Naive thymus-derived CD4-positive, alpha-beta T cell (primary cell): ENCODE results near the gene CHRM5. TPM values are rescaled to one million over a fixed set of nuclear protein-coding genes. Genes with fewer than 3 reads are reported as not detected.
"Not testable (repeated sequence)": the region's sequence is repeated elsewhere in the genome, so short reads cannot be mapped to it uniquely, and the experiment has no call there.

Experiments used
- ATAC-seq: fragments of 150-1000 bp; cut with Tn5 transposase; 2 replicates; pipeline ENCODE4 v1.10.0; 2021; ENCODE audit warnings: mild to moderate bottlenecking, moderate library complexity
- CTCF ChIA-PET: fragments of 350-600 bp; sonication (Branson Sonifier 250); formaldehyde crosslinking; loops from one replicate; lab custom pipeline; 2021; ENCODE audit warnings: antibody characterized with exemption; lab: Charles Lee
- POLR2A ChIA-PET: fragments of 350-600 bp; sonication (Branson Sonifier 250); formaldehyde crosslinking; loops from one replicate; lab custom pipeline; 2021; ENCODE audit warnings: antibody characterized with exemption, inconsistent platforms; lab: Charles Lee
- DNase-seq, 9 donors: peaks; one replicate each; pipeline versions ENCODE4 v3.0.0 to v3.0.0-alpha.2; 2020 to 2022; ENCODE audit warnings: mixed read lengths in 1 of 9
- H3K27ac ChIP-seq: one replicate; pipeline ENCODE4 v1.7.0; 2013; ENCODE audit warnings: mild to moderate bottlenecking, low read depth, low read length, moderate library complexity
- H3K27me3 ChIP-seq, 2 donors: one replicate each; pipeline ENCODE4 v1.7.0; 2013; ENCODE audit warnings: low read length in 2 of 2, mild to moderate bottlenecking in 2 of 2, moderate library complexity in 2 of 2; ENCODE audit not compliant: control insufficient read depth in 2 of 2, insufficient read depth in 2 of 2
- H3K36me3 ChIP-seq, 3 experiments: 1 replicate in 2 of 3; 2 replicates in 1 of 3; pipeline ENCODE4 v1.7.0; 2013; ENCODE audit warnings: low read length in 3 of 3, mild to moderate bottlenecking in 3 of 3, moderate library complexity in 1 of 3; ENCODE audit not compliant: insufficient read depth in 3 of 3, control insufficient read depth in 2 of 3
- H3K4me1 ChIP-seq, 2 donors: one replicate each; pipeline ENCODE4 v1.7.0; 2013; ENCODE audit warnings: low read length in 2 of 2, mild to moderate bottlenecking in 2 of 2, moderate library complexity in 1 of 2; ENCODE audit not compliant: control insufficient read depth in 2 of 2, insufficient read depth in 2 of 2
- H3K4me3 ChIP-seq: 2 replicates; pipeline ENCODE4 v1.7.0; 2013; ENCODE audit warnings: mild to moderate bottlenecking, low read length
- H3K9me3 ChIP-seq, 3 experiments: 1 replicate in 2 of 3; 2 replicates in 1 of 3; pipeline ENCODE4 v1.7.0; 2013; ENCODE audit warnings: low read length in 3 of 3; ENCODE audit not compliant: control insufficient read depth in 2 of 3
- H3K27ac Mint-ChIP-seq, 9 donors: one replicate each; pipeline ENCODE4 v1.8.0; 2020 to 2022; ENCODE audit warnings: mixed read lengths in 9 of 9, mild to moderate bottlenecking in 8 of 9, moderate library complexity in 5 of 9, inconsistent platforms in 2 of 9
- H3K27me3 Mint-ChIP-seq, 5 donors: one replicate each; pipeline ENCODE4 v1.8.0; 2021 to 2022; ENCODE audit warnings: mixed read lengths in 5 of 5, mild to moderate bottlenecking in 1 of 5
- H3K36me3 Mint-ChIP-seq, 5 donors: one replicate each; pipeline ENCODE4 v1.8.0; 2020 to 2022; ENCODE audit warnings: mixed read lengths in 5 of 5, mild to moderate bottlenecking in 3 of 5, inconsistent platforms in 1 of 5
- H3K4me1 Mint-ChIP-seq, 7 donors: one replicate each; pipeline ENCODE4 v1.8.0; 2020 to 2022; ENCODE audit warnings: mixed read lengths in 7 of 7, mild to moderate bottlenecking in 3 of 7, inconsistent platforms in 1 of 7
- H3K4me3 Mint-ChIP-seq, 10 donors: one replicate each; pipeline ENCODE4 v1.8.0; 2020 to 2022; ENCODE audit warnings: mild to moderate bottlenecking in 10 of 10, mixed read lengths in 10 of 10, moderate library complexity in 6 of 10, inconsistent platforms in 2 of 10
- H3K9me3 Mint-ChIP-seq, 11 donors: one replicate each; pipeline ENCODE4 v1.8.0; 2020 to 2022; ENCODE audit warnings: mixed read lengths in 11 of 11, mild to moderate bottlenecking in 4 of 11, inconsistent platforms in 1 of 11, moderate library complexity in 1 of 11
- intact Hi-C, 2 donors: fragments of 100-400 bp; cut with micrococcal nuclease; formaldehyde crosslinking; loops; one replicate each; pipeline ENCODE4 v1.15.1; 2023
- polyA plus RNA-seq, 2 donors: library from polyadenylated mRNA; unstranded; fragments of 300-500 nt; fragmentation: Illumina TruSeq; gene quantifications; one replicate each; pipeline ENCODE4 v1.2.3, GENCODE V29; 2021
- total RNA-seq, 6 experiments: library from RNA in 5 of 6; stranded (reverse) in 5 of 6; gene quantifications; 1 replicate in 5 of 6; 2 replicates in 1 of 6; pipeline ENCODE4 v1.2.3 and lab custom pipeline; 2021 to 2026

The CHRM5 gene
- total and polyA plus RNA-seq, 7 experiments from 2014 or later = 0.15 TPM; not detected in 6

DNA sequence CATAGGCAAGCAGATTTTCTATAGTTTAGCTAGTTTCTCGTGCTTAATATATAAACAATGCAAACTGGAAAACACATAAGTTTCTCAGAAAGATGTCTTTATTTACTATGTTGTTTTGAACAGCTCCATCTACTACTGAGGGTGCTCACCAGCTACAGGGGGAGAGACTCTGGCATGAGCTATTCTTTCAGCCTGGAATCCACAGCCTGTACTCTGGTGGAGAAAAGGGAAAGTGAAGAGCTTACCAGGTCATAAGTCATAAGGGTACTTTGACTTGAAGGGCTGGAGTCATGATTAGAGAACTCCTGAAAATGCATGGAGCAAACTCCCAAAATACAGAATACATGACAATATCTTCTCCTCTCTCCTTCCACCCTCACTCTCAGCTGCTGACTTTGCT lies 75.1 kb downstream of the CHRM5 start:
- no peak for ATAC-seq
- no peak overlapping the region for H3K4me3 Mint-ChIP-seq
- H3K36me3 Mint-ChIP-seq = no peaks in the 10 kb centered on the region
- ChIA-PET CTCF (interaction anchor here (0.6 kb wide), 1 partner anchor 320 kb away, joined by 5 read pairs; no protein-coding TSS in a partner anchor), POLR2A (no interaction called here)
- peaks cover 8 to 10% of the 10 kb centered on the region in 2 donors for H3K4me1 ChIP-seq
- H3K9me3 ChIP-seq = no peaks in the 10 kb centered on the region
- no peak overlapping the region for H3K27ac ChIP-seq
- no peak for DNase-seq
- H3K27ac Mint-ChIP-seq = no peak overlapping the region
- no peaks in the 10 kb centered on the region for H3K27me3 ChIP-seq
- intact Hi-C loops = no loop called here
- H3K27me3 Mint-ChIP-seq = no peaks in the 10 kb centered on the region
- H3K36me3 ChIP-seq = no peaks in the 10 kb centered on the region
- H3K4me1 Mint-ChIP-seq = peaks cover 11 to 20% (median 12%) of the 10 kb centered on the region in 7 donors
- H3K4me3 ChIP-seq = no peak overlapping the region
- no peaks in the 10 kb centered on the region for H3K9me3 Mint-ChIP-seq

DNA sequence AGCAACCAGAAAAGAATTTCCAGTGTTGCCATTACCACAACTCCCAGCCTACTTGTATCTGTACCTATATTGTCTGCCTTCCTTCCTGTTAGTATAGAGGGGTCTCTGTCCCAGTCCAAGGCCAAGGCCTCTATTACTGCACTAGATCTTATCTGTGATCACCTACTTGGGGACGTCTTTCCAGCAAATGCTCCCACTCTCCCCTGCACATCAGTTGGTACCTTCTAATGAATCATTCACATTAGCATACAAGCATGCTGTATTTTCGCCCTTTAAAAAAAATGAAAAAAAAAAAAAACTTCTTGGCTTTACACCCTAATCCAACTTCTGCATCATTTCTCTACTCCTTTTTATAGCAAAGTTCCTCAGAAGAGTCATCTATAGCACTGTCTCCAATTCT lies 75.5 kb downstream of the CHRM5 start:
- no peak overlapping the region for H3K27ac ChIP-seq
- POLR2A ChIA-PET = no interaction called here
- intact Hi-C loops = no loop called here
- ATAC-seq = no peak
- no peak overlapping the region for H3K4me3 ChIP-seq
- H3K9me3 ChIP-seq = no peaks in the 10 kb centered on the region
- Mint-ChIP-seq H3K4me1 (peaks cover 11 to 20% (median 12%) of the 10 kb centered on the region in 7 donors), H3K27me3 (no peaks in the 10 kb centered on the region), H3K9me3 (peaks cover 0 to 3% (median 0%) of the 10 kb centered on the region in 11 donors), H3K36me3 (peaks cover 0 to 2% (median 0%) of the 10 kb centered on the region in 5 donors), H3K4me3 (no peak overlapping the region), H3K27ac (peak overlapping the region in 1 of 9 donors; percentile 8)
- no peaks in the 10 kb centered on the region for H3K27me3 ChIP-seq
- peaks cover 8 to 10% of the 10 kb centered on the region in 2 donors for H3K4me1 ChIP-seq
- CTCF ChIA-PET = no interaction called here
- H3K36me3 ChIP-seq = no peaks in the 10 kb centered on the region
- no peak for DNase-seq

DNA sequence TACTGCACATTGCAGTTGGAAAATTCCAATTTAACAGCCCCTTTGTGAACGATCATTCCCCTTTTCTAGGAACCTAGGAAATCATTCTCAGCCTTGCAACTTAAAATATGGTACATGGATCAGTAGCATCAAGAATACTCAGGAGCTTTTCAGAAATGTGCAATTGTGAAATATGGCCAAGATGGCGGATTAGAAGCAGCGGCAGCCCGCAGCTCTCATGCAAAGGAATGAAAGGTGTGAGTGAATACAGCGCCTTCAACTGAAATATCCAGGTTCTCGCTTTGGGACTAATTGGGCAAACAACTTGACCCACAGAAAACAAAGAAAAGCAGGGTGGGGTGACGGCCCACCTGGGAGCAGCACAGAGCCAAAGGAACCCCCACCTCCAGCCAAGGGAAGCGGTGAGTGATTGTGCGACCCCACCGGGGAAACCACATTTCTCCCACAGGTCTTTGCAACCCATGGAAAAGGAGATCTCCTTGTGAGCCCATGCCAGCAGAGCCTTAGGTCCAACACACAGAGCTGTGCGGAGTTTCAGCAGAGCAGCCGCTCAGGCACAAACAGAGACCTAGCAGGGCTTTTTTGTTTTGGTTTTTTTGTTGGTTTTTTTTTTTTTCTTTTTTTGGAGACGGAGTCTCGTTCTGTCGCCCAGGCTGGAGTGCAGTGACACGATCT lies 78.3 kb downstream of the CHRM5 start:
- H3K27me3 ChIP-seq = no peaks in the 10 kb centered on the region
- ChIA-PET POLR2A (no interaction called here), CTCF (no interaction called here)
- Mint-ChIP-seq H3K36me3 (peaks cover 15 to 24% (median 20%) of the 10 kb centered on the region in 5 donors), H3K4me1 (peaks cover 0 to 6% (median 0%) of the 10 kb centered on the region in 7 donors), H3K27me3 (peaks cover 0 to 9% (median 6%) of the 10 kb centered on the region in 5 donors), H3K27ac (no peak overlapping the region), H3K4me3 (no peak overlapping the region), H3K9me3 (peaks cover 0 to 31% (median 22%) of the 10 kb centered on the region in 11 donors)
- H3K9me3 ChIP-seq = peaks cover 0 to 4% (median 0%) of the 10 kb centered on the region in 3 experiments
- no peaks in the 10 kb centered on the region for H3K36me3 ChIP-seq
- H3K4me1 ChIP-seq = no peaks in the 10 kb centered on the region
- intact Hi-C loops = no loop called here
- no peak for ATAC-seq
- DNase-seq = no peak
- no peak overlapping the region for H3K4me3 ChIP-seq
- no peak overlapping the region for H3K27ac ChIP-seq

DNA sequence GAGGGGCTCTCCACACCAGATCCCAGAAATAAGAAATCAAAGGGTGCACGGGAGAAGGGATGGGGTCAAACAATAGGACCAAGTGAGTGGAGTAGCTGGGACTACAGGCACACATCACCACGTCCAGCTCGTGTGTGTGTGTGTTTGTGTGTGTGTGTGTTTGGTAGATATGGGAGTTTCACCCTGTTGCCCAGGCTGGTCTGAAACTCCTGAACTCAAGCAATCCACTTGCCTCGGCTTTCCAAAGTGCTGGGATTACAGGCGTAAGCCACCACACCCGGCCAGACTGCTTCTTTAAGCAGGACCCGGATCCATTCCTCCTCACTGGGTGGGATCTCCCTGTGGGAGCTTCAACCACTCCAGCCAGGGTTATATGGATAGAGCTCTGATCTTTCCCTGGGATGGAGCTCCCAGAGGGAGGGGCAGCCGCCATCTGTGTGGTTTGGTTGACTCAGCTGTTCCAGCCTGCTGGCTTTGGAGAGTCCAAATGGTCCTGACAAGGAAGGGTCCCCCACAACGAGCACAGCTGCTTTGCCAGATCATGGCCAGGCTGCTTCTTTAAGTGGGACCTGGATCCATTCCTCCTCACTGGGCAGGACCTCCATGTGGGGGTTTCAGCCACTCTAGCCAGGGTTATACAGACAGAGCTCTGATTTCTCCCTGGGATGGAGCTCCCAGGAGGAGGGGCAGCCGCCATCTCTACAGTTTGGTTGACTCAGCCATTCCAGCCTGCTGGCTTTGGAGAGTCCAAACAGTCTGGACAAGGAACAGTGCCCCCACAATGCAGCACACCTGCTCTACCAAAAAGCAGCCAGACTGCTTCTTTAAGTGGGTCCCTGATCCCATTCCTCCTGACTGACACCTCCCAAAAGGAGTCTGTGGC lies 79.8 kb downstream of the CHRM5 start:
- DNase-seq (no peak), ATAC-seq (no peak)
- Histone ChIP-seq H3K9me3 (peaks cover 0 to 4% (median 0%) of the 10 kb centered on the region in 3 experiments), H3K4me1 (no peaks in the 10 kb centered on the region), H3K27me3 (no peaks in the 10 kb centered on the region), H3K4me3 (no peak overlapping the region), H3K27ac (no peak overlapping the region), H3K36me3 (no peaks in the 10 kb centered on the region)
- H3K27me3 Mint-ChIP-seq = peaks cover 0 to 16% (median 6%) of the 10 kb centered on the region in 5 donors
- H3K27ac Mint-ChIP-seq = no peak overlapping the region
- peaks cover 0 to 38% (median 22%) of the 10 kb centered on the region in 11 donors for H3K9me3 Mint-ChIP-seq
- POLR2A ChIA-PET = interaction anchor here (1.7 kb wide), 1 partner anchor 9 kb away, joined by 3 read pairs; the partner anchor contains the start of gene AVEN
- CTCF ChIA-PET = no interaction called here
- peaks cover 18 to 25% (median 22%) of the 10 kb centered on the region in 5 donors for H3K36me3 Mint-ChIP-seq
- intact Hi-C loops = no loop called here
- no peak overlapping the region for H3K4me3 Mint-ChIP-seq
- H3K4me1 Mint-ChIP-seq = peaks cover 0 to 6% (median 0%) of the 10 kb centered on the region in 7 donors

DNA sequence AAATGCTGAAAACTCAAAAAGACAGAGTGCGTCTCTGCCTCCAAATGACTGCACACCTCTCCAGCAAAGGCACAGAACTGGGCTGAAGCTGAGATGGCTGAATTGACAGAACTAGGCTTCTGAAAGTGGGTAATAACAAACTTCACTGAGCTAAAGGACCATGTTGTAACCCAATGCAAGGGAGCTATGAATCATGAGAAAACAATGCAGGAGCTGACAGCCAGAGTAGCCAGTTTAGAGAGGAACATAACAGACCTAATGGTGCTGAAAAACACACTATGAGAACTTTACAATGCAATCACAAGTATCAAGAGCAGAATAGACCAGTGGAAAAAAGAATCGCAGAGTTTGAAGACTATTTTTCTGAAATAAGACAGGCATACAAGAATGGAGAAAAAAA lies 80.8 kb downstream of the CHRM5 start:
- H3K36me3 ChIP-seq = no peaks in the 10 kb centered on the region
- peaks cover 0 to 38% (median 22%) of the 10 kb centered on the region in 11 donors for H3K9me3 Mint-ChIP-seq
- no peak overlapping the region for H3K27ac ChIP-seq
- ChIA-PET CTCF (no interaction called here), POLR2A (no interaction called here)
- no peak overlapping the region for H3K4me3 ChIP-seq
- intact Hi-C loops = no loop called here
- no peak overlapping the region for H3K27ac Mint-ChIP-seq
- no peaks in the 10 kb centered on the region for H3K4me1 ChIP-seq
- H3K36me3 Mint-ChIP-seq = peaks cover 18 to 25% (median 22%) of the 10 kb centered on the region in 5 donors
- H3K27me3 ChIP-seq = no peaks in the 10 kb centered on the region
- H3K4me1 Mint-ChIP-seq = no peaks in the 10 kb centered on the region
- H3K27me3 Mint-ChIP-seq = peaks cover 0 to 16% (median 6%) of the 10 kb centered on the region in 5 donors
- DNase-seq = no peak
- no peak overlapping the region for H3K4me3 Mint-ChIP-seq
- peaks cover 0 to 4% (median 0%) of the 10 kb centered on the region in 3 experiments for H3K9me3 ChIP-seq
- no peak for ATAC-seq

DNA sequence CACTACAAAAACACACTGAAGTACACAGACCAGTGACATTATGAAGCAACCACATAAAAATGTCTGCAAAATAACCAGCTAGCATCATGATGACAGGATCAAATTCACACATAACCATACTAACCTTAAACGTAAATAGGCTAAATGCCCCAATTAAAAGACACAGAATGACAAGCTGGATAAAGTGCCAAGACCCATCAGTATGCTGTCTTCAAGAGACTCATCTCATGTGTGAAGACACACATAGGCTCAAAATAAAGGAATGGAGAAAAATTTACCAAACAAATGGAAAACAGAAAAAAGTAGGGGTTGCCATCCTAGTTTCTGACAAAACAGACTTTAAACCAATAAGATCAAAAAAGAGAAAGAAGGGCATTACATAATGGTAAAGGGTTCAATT lies 82.1 kb downstream of the CHRM5 start:
- ATAC-seq, H3K27ac Mint-ChIP-seq, H3K27ac ChIP-seq, H3K4me1 Mint-ChIP-seq, H3K4me3 ChIP-seq, H3K27me3 ChIP-seq, POLR2A ChIA-PET, DNase-seq, intact Hi-C loops, H3K4me3 Mint-ChIP-seq, H3K9me3 ChIP-seq, H3K36me3 ChIP-seq, H3K4me1 ChIP-seq: not testable (repeated sequence)
- H3K9me3 Mint-ChIP-seq = peaks cover 0 to 38% (median 22%) of the 10 kb centered on the region in 11 donors
- CTCF ChIA-PET = interaction anchor here (1.1 kb wide), 1 partner anchor 9 kb away, joined by 3 read pairs; no protein-coding TSS in a partner anchor
- H3K36me3 Mint-ChIP-seq = peaks cover 18 to 25% (median 22%) of the 10 kb centered on the region in 5 donors
- peaks cover 0 to 16% (median 6%) of the 10 kb centered on the region in 5 donors for H3K27me3 Mint-ChIP-seq
